ENCODE data around the gene ATRNL1.

DNA sequence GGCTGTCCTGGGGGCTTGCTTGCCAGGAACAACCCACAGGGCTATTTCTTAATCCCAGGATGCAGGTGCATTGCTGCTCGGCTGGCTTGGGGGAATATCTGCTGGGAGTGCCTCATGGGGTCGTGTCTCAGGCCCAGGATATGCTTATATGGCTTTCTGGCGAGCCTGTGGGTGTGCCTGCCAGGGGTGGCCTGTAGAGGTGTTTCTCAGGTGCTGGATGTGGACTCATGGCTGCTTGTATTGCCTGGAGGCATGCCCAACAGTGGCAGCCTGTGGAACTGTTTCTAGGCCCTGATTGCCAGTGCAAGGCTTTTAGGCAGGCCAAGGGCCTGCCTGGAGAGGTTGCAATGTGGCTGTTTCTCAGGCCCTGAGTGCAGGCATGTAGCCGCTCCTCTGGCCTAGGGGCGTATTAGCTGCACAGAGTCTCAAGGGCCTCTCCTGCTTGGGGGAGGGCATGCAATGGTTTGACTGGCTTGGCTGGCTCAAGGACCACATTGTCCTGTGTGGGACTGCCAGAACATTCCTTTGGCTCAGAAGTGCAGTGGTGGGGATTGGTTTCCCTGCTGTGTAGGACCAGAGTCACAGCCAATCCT, 202.1 kb downstream of the ATRNL1 start:
- TF ChIP-seq, protein P1, sequence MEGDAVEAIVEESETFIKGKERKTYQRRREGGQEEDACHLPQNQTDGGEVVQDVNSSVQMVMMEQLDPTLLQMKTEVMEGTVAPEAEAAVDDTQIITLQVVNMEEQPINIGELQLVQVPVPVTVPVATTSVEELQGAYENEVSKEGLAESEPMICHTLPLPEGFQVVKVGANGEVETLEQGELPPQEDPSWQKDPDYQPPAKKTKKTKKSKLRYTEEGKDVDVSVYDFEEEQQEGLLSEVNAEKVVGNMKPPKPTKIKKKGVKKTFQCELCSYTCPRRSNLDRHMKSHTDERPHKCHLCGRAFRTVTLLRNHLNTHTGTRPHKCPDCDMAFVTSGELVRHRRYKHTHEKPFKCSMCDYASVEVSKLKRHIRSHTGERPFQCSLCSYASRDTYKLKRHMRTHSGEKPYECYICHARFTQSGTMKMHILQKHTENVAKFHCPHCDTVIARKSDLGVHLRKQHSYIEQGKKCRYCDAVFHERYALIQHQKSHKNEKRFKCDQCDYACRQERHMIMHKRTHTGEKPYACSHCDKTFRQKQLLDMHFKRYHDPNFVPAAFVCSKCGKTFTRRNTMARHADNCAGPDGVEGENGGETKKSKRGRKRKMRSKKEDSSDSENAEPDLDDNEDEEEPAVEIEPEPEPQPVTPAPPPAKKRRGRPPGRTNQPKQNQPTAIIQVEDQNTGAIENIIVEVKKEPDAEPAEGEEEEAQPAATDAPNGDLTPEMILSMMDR (IDR thresholded peaks at IDR 0.05), result no peak
- no peak for TF ChIP-seq GABPB1 (CRISPR knock-in tag; IDR thresholded peaks at IDR 0.05)
- TF ChIP-seq, protein P2, sequence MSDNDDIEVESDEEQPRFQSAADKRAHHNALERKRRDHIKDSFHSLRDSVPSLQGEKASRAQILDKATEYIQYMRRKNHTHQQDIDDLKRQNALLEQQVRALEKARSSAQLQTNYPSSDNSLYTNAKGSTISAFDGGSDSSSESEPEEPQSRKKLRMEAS (CRISPR knock-in tag; IDR thresholded peaks at IDR 0.05), result no peak
- no peak for TF ChIP-seq RELA (CRISPR knock-in tag; IDR thresholded peaks at IDR 0.05; ENCODE audit: borderline replicate concordance)
